ENCODE data around the gene NME1. TPM values are rescaled to one million over a fixed set of nuclear protein-coding genes. Genes with fewer than 3 reads are reported as not detected.

NME1 gene
- total and polyA plus RNA-seq, 2 donors from 2014 or later: 55.9 to 112 TPM

DNA sequence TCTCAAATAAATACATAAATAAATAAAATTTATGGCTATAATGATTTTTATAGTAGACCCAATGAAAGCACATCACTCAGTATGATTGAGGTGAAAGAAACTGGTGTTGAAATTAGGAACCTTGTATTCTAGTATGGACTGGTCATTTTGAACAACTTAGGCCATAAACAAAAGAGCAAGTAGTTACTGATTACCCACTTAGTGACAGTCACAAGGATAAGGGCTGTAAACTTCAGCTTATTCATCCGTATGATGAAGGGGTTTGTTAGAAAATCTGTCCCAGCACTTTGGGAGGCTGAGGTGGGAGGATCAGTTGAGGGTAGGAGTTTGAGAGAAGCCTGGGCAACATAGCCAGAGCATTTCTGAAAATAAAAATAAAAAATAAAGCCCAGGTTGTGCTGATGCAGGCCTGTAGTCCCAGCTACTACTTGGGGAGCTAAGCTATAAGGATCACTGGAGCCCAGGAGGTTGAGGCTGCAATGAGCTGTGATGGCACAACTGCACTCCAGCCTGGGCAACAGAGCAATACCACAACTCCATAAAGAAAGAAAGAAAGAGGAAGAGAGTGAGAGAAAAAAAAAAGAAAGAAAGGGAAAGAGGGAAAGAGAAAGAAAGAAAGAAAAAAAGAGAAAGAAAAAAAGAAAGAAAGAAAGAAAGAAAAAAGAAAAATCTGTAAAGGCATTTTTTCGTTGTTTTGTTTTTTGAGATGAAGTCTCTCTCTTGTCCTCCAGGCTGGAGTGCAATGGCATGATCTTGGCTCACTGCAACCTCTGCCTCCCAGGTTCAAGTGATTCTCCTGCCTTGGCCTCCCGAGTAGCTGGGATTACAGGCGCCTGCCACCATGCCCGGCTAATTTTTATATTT is 28.5 kb upstream of the NME1 start:
- Histone ChIP-seq H3K36me3 (ENCODE audit: control insufficient read depth in 2 of 3, insufficient read depth in 3 of 3, low read length in 3 of 3) (no peaks in the 10 kb centered on the region), H3K4me1 (ENCODE audit: control insufficient read depth in 2 of 3, insufficient read depth in 2 of 3, low read depth in 1 of 3, low read length in 3 of 3) (peaks cover 3 to 25% (median 8%) of the 10 kb centered on the region in 3 donors), H3K9ac (ENCODE audit: low read length in 3 of 3) (no peak overlapping the region), H3K9me3 (ENCODE audit: control insufficient read depth in 2 of 3, insufficient read depth in 1 of 3, low read length in 3 of 3) (no peaks in the 10 kb centered on the region), H3K27me3 (ENCODE audit: control insufficient read depth, insufficient read depth, low read length) (no peaks in the 10 kb centered on the region), H3K27ac (ENCODE audit: low read depth in 2 of 2, low read length in 2 of 2) (peak overlapping the region; percentile 60 to 79), H3K4me3 (ENCODE audit: low read length in 3 of 3) (no peak overlapping the region)
- TF ChIP-seq, protein P1, sequence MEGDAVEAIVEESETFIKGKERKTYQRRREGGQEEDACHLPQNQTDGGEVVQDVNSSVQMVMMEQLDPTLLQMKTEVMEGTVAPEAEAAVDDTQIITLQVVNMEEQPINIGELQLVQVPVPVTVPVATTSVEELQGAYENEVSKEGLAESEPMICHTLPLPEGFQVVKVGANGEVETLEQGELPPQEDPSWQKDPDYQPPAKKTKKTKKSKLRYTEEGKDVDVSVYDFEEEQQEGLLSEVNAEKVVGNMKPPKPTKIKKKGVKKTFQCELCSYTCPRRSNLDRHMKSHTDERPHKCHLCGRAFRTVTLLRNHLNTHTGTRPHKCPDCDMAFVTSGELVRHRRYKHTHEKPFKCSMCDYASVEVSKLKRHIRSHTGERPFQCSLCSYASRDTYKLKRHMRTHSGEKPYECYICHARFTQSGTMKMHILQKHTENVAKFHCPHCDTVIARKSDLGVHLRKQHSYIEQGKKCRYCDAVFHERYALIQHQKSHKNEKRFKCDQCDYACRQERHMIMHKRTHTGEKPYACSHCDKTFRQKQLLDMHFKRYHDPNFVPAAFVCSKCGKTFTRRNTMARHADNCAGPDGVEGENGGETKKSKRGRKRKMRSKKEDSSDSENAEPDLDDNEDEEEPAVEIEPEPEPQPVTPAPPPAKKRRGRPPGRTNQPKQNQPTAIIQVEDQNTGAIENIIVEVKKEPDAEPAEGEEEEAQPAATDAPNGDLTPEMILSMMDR (IDR thresholded peaks at IDR 0.05; ENCODE audit: borderline replicate concordance, extremely low read depth, insufficient read depth): no peak
- FAIRE-seq (no peak), DNase-seq (peak in 1 of 5 donors; percentile 33)
- intact Hi-C loops (cut with DNase I): no loop called here

DNA sequence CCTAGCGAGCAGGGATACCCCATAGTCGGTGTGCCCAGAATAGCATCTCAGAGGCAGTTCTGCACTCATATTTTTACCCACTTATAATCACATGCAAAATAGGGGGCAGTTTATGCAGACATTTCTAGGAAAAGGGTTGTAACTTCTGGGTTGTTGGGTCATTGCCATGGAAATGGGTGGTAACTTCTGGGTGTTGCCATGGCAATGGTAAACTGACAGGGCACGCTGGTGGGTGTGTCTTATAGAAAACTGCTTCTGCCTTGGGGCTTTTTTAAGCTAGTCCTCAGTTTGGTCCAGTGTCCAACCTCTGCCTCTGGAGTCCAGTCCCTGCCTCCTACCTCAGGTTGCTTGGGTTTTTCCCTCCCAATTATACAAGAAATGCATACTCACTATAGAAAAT is 25.3 kb upstream of the NME1 start:
- no peak for DNase-seq
- Histone ChIP-seq H3K4me3 (ENCODE audit: low read length in 3 of 3) (no peak overlapping the region), H3K9ac (ENCODE audit: low read length in 3 of 3) (no peak overlapping the region), H3K9me3 (ENCODE audit: control insufficient read depth in 2 of 3, insufficient read depth in 1 of 3, low read length in 3 of 3) (no peaks in the 10 kb centered on the region), H3K4me1 (ENCODE audit: control insufficient read depth in 2 of 3, insufficient read depth in 2 of 3, low read depth in 1 of 3, low read length in 3 of 3) (peaks cover 0 to 17% (median 8%) of the 10 kb centered on the region in 3 donors), H3K27ac (ENCODE audit: low read depth in 2 of 2, low read length in 2 of 2) (peak overlapping the region; percentile 40 to 65), H3K36me3 (ENCODE audit: control insufficient read depth in 2 of 3, insufficient read depth in 3 of 3, low read length in 3 of 3) (no peaks in the 10 kb centered on the region), H3K27me3 (ENCODE audit: control insufficient read depth, insufficient read depth, low read length) (no peaks in the 10 kb centered on the region)
- TF ChIP-seq, protein P1 (IDR thresholded peaks at IDR 0.05; ENCODE audit: borderline replicate concordance, extremely low read depth, insufficient read depth): no peak
- intact Hi-C loops (cut with DNase I): no loop called here
- FAIRE-seq: no peak

DNA sequence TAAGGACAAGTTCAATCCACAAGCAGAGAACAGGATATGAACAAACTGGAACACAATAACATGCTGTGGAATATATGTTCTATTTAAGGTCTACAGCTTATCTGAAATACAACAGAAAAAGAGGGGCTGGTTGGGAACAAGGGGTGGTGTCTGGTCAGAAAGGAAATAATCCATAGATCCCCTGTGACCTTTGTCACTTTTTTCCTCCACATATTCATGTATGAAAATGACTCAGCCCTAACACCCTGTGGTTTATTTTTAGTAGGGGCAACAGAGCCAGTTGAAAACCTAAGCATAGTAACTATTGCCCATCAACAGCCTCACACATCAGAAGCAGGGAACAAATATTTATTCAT is 20.4 kb upstream of the NME1 start:
- H3K4me3 ChIP-seq (ENCODE audit: low read length in 3 of 3): no peak overlapping the region
- peak overlapping the region; percentile 74 to 83 for H3K27ac ChIP-seq (ENCODE audit: low read depth in 2 of 2, low read length in 2 of 2)
- H3K9me3 ChIP-seq (ENCODE audit: control insufficient read depth in 2 of 3, insufficient read depth in 1 of 3, low read length in 3 of 3): no peaks in the 10 kb centered on the region
- no peak for DNase-seq
- FAIRE-seq: no peak
- no peaks in the 10 kb centered on the region for H3K36me3 ChIP-seq (ENCODE audit: control insufficient read depth in 2 of 3, insufficient read depth in 3 of 3, low read length in 3 of 3)
- no peaks in the 10 kb centered on the region for H3K27me3 ChIP-seq (ENCODE audit: control insufficient read depth, insufficient read depth, low read length)
- no peak overlapping the region for H3K9ac ChIP-seq (ENCODE audit: low read length in 3 of 3)
- H3K4me1 ChIP-seq (ENCODE audit: control insufficient read depth in 2 of 3, insufficient read depth in 2 of 3, low read depth in 1 of 3, low read length in 3 of 3): peaks cover 0 to 10% (median 7%) of the 10 kb centered on the region in 3 donors
- TF ChIP-seq, protein P1 (IDR thresholded peaks at IDR 0.05; ENCODE audit: borderline replicate concordance, extremely low read depth, insufficient read depth): no peak
- intact Hi-C loops (cut with DNase I): no loop called here
